SJSA1 (cell line): Measurements from ENCODE around the gene TENM4. TPM values are rescaled to one million over a fixed set of nuclear protein-coding genes. Genes with fewer than 3 reads are reported as not detected.

Source experiments
- DNase-seq, 2 experiments: peaks; one replicate each; pipeline ENCODE4 v3.0.0-alpha.2; 2015 to 2020; ENCODE audit warnings: low spot score in 2 of 2, low read depth in 1 of 2
- H3K27ac ChIP-seq: fragments of 250-450 bp; sonication (Bioruptor Pico); 2 replicates; pipeline ENCODE4 v1.5.1; 2020; ENCODE audit warnings: mild to moderate bottlenecking, moderate library complexity
- H3K27me3 ChIP-seq: fragments of 250-450 bp; sonication (Bioruptor Pico); replicated peaks from 2 replicates; pipeline ENCODE4 v1.5.1; 2020; ENCODE audit warnings: mild to moderate bottlenecking, moderate library complexity
- H3K36me3 ChIP-seq: fragments of 250-450 bp; sonication (Bioruptor Pico); 2 replicates; pipeline ENCODE4 v1.5.1; 2020; ENCODE audit warnings: mild to moderate bottlenecking
- H3K4me1 ChIP-seq: fragments of 250-450 bp; sonication (Bioruptor Pico); replicated peaks from 2 replicates; pipeline ENCODE4 v1.6.1; 2021; ENCODE audit warnings: mild to moderate bottlenecking
- H3K4me3 ChIP-seq: fragments of 250-450 bp; sonication (Bioruptor Pico); 2 replicates; pipeline ENCODE4 v1.5.1; 2020; ENCODE audit warnings: mild to moderate bottlenecking
- H3K9me3 ChIP-seq: fragments of 250-450 bp; sonication (Bioruptor Pico); replicated peaks from 2 replicates; pipeline ENCODE4 v1.5.1; 2020; ENCODE audit warnings: mild to moderate bottlenecking
- total RNA-seq: library from RNA; depleted of rRNA; stranded (reverse); fragments of >200 nt; shearing (Covaris generic); gene quantifications from 2 replicates; pipeline ENCODE4 v1.2.3, GENCODE V29; 2014

The TENM4 gene
- total RNA-seq, 1 experiment from 2014 or later = not detected

DNA sequence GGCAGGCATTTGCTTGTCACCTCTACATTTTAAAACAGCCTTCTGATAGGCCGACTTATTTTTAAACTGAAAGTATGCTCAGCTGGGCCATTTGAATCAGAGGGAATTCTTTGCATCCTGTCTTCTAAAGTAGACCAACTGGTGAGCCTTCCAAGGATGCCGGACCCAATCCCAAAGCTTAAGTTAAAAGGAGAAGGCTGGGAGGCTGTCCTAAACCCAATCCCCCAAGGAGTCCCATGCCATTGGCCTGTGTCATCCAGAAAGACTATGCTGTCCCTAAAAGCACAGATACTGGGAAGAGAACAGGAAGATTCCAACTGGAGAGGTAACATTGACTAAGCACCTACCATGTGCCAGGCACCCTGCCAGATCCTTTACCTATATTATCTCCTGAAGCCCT lies 18.0 kb downstream of the TENM4 start:
- Histone ChIP-seq H3K27me3 (no peaks in the 10 kb centered on the region), H3K36me3 (no peaks in the 10 kb centered on the region), H3K9me3 (no peaks in the 10 kb centered on the region), H3K27ac (no peak overlapping the region), H3K4me1 (no peaks in the 10 kb centered on the region; the same call in 1 of the 2 replicates), H3K4me3 (no peak overlapping the region)
- DNase-seq = no peak

DNA sequence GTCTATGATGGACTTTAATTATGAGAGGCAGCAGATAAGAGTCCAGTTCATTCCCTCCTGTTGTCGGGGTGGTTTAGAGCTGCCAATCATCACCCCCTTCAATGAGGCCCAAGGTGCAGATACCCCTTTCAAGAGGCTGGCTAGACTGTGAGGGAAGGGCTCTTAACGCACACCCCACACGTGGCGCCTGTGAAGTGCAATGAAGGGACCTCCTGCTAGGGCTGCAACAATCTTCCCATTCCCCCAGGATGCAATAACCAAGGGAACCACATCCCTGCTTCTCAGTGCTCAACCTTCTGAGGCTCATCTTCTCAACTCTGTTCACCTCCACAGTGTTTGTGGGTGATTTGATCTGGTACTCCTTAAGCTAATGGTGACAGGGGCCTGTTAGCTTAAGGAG lies 19.0 kb downstream of the TENM4 start:
- H3K4me1 ChIP-seq = no peaks in the 10 kb centered on the region; the same call in 1 of the 2 replicates
- no peak for DNase-seq
- no peak overlapping the region for H3K27ac ChIP-seq
- H3K27me3 ChIP-seq = no peaks in the 10 kb centered on the region
- no peaks in the 10 kb centered on the region for H3K9me3 ChIP-seq
- H3K36me3 ChIP-seq = no peaks in the 10 kb centered on the region
- H3K4me3 ChIP-seq = no peak overlapping the region

DNA sequence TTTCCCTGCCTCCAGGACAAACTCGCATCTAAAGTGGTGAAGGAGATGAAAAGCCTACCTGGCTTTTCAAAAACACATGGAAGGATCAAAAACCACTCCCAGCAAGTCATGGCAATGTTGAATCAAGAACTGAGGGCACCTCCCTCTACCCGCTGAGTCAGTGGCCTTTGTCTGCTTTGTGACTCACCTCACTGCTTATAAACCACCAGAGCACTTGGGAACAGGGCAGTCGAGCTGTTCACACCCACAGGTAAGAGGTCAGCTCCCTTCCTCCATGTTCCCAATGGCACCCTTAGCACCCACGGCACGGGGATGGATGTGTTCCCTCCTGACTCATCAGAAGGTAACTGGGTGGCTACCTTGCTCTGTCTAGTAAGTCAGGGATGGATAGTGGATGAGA lies 21.7 kb downstream of the TENM4 start:
- no peak overlapping the region for H3K4me3 ChIP-seq
- peaks cover 6% of the 10 kb centered on the region; the same call in 1 of the 2 replicates for H3K4me1 ChIP-seq
- no peaks in the 10 kb centered on the region for H3K9me3 ChIP-seq
- no peak overlapping the region for H3K27ac ChIP-seq
- H3K36me3 ChIP-seq = no peaks in the 10 kb centered on the region
- no peaks in the 10 kb centered on the region for H3K27me3 ChIP-seq
- DNase-seq = no peak

GRCh38 chr11:79418241-79418640 lies 22.6 kb downstream of the TENM4 start:
- DNase-seq = no peak
- Histone ChIP-seq H3K4me3 (no peak overlapping the region), H3K27ac (no peak overlapping the region), H3K4me1 (peaks cover 6% of the 10 kb centered on the region; the same call in 1 of the 2 replicates), H3K27me3 (no peaks in the 10 kb centered on the region), H3K9me3 (no peaks in the 10 kb centered on the region), H3K36me3 (no peaks in the 10 kb centered on the region)

- Histone ChIP-seq H3K27me3 (no peaks in the 10 kb centered on the region), H3K4me3 (no peak overlapping the region), H3K27ac (no peak overlapping the region), H3K9me3 (no peaks in the 10 kb centered on the region), H3K36me3 (no peaks in the 10 kb centered on the region), H3K4me1 (peaks cover 6% of the 10 kb centered on the region; the same call in 1 of the 2 replicates)
- no peak for DNase-seq
Observed at GRCh38 chr11:79417069-79417920, 23.5 kb downstream of the TENM4 start.

DNA sequence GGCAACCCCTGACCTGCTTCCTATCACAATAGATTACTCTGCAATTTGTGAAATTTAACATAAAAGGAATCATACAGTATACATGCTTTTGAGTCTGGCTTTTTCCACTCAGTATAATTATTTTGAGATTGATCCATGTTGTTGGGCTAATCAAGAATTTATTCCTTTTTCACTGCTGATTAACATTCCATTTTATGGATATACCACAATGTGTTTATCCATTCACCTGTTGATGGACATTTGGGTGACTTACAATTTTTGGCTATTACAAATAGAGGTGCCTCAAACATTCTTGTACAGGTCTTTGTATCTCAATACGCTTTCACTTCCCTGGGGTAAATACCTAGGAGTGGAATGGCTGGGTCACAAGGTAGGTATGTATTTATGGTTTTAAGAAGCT lies 24.9 kb downstream of the TENM4 start:
- Histone ChIP-seq H3K27me3 (no peaks in the 10 kb centered on the region), H3K9me3 (no peaks in the 10 kb centered on the region), H3K27ac (no peak overlapping the region), H3K4me1 (peaks cover 6% of the 10 kb centered on the region; the same call in 1 of the 2 replicates), H3K36me3 (no peaks in the 10 kb centered on the region), H3K4me3 (no peak overlapping the region)
- DNase-seq = no peak

GRCh38 chr11:79415411-79415810 lies 25.4 kb downstream of the TENM4 start:
- no peaks in the 10 kb centered on the region for H3K36me3 ChIP-seq
- no peaks in the 10 kb centered on the region for H3K27me3 ChIP-seq
- H3K9me3 ChIP-seq = no peaks in the 10 kb centered on the region
- peaks cover 6% of the 10 kb centered on the region; the same call in 1 of the 2 replicates for H3K4me1 ChIP-seq
- H3K27ac ChIP-seq = no peak overlapping the region
- H3K4me3 ChIP-seq = no peak overlapping the region
- no peak for DNase-seq

DNA sequence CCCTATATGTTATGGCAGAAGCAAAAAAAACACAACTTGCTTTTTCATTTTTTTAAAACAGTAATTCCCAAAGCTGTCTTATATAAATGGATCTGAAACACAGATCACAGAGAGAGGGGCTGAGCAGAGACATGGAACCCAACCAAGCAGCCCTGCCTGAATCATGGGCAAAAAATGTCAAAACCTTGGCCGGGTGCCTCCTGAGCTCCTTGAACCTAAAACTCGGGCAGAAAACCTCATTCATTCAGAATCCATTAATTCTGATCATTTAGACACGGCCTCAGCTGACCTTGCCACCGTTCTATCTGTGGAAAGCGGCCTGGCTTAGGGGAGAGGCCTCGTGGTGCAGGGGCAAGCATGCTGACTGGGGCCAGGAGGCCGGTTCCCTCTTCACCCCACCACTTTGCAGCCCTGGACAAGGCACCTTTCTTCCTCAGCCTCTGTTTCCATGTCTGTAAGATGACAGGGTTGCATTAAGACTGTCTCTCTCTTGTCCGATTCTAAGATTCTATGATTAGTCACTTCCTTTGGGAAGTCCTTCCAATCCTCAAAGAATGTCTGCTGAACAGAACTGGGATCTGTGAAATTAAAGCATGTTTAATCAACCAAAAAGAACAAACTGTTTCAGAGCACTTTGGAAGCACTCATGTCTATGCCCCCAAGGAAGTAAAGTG lies 26.0 kb downstream of the TENM4 start:
- H3K27me3 ChIP-seq = no peaks in the 10 kb centered on the region
- DNase-seq = no peak
- no peaks in the 10 kb centered on the region for H3K9me3 ChIP-seq
- H3K4me1 ChIP-seq = peaks cover 6% of the 10 kb centered on the region; the same call in 1 of the 2 replicates
- H3K36me3 ChIP-seq = no peaks in the 10 kb centered on the region
- no peak overlapping the region for H3K4me3 ChIP-seq
- no peak overlapping the region for H3K27ac ChIP-seq

DNA sequence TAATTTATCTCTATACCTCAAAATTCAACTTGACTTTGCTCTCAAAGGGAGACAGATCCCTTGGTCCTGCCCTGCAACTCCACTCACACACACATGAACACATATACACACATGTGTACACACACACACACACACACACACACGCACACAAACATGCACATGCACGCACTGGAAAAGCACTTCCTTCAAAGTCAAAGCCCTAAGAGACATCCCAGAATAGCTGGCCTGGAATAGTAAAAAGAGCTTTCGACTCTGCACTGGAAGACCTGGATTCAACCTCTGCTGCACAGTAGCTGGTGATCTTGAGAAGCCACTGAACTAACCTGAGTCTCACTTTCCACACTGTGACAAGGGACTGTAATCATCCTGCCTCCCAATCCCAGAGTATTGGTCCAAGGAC lies 26.8 kb downstream of the TENM4 start:
- Histone ChIP-seq H3K4me1 (peaks cover 6% of the 10 kb centered on the region; the same call in 1 of the 2 replicates), H3K27ac (no peak overlapping the region), H3K36me3 (no peaks in the 10 kb centered on the region), H3K4me3 (no peak overlapping the region), H3K9me3 (no peaks in the 10 kb centered on the region), H3K27me3 (no peaks in the 10 kb centered on the region)
- no peak for DNase-seq

DNA sequence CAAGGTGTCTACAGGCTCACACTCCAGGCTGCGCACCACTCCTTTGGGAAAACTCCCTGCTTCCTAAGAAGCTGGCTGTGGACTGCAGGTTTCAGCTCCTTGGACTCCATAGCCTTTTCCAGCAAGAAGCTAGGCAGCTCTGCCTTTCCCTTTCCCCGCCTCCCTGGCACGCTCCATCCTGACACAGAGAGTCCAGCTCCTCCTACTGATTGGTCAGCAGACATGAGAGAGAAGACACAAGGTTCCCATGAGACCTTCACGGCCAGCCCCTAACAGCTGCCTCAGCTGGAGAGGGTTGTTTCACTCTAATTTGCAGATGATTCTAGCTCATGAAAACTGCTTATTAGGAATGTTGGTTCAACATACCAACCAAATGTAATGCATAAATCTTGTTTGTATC lies 27.6 kb downstream of the TENM4 start:
- no peak overlapping the region for H3K27ac ChIP-seq
- no peaks in the 10 kb centered on the region for H3K27me3 ChIP-seq
- peaks cover 6% of the 10 kb centered on the region; the same call in 1 of the 2 replicates for H3K4me1 ChIP-seq
- no peak for DNase-seq
- no peaks in the 10 kb centered on the region for H3K36me3 ChIP-seq
- no peak overlapping the region for H3K4me3 ChIP-seq
- H3K9me3 ChIP-seq = no peaks in the 10 kb centered on the region

DNA sequence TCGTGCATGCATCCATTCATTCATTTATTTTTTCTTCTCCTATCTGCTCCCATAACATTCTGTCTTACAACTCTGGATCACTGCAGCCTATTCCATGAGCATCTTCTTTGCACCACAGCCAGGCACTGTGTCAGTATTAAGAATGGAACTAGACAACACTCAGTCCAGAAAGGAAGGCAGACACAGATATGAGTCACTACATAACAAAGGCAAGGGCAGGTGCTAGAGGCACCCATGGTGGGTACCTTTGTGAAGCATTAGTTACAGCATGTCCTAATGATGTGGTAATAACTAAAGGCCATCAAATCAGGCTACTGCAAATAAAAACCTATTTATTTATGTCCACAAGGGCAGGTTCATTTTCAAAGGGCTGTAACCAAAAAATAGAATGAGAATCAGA lies 28.1 kb downstream of the TENM4 start:
- H3K36me3 ChIP-seq = no peaks in the 10 kb centered on the region
- H3K9me3 ChIP-seq = no peaks in the 10 kb centered on the region
- DNase-seq = no peak
- H3K4me3 ChIP-seq = no peak overlapping the region
- no peak overlapping the region for H3K27ac ChIP-seq
- peaks cover 6% of the 10 kb centered on the region; the same call in 1 of the 2 replicates for H3K4me1 ChIP-seq
- no peaks in the 10 kb centered on the region for H3K27me3 ChIP-seq

DNA sequence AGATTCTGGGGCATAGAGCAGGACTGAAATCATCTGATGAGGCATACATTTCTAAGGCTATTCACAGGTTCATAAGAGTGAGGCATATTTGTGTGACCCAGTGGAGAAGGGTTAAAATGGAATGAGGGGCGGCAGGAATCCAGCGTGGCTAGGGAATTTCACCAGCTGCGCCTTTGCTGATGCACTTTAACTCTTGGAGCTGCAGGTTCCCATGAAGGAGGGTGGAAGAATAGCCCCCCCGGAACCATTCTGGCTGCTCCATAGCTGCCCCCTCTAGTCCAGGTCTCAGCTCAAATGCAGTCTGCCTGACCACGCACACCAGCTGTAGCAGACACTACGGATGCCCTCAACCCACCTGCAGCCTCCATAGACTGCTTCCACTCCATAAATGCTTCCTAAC lies 31.5 kb downstream of the TENM4 start:
- no peak overlapping the region for H3K4me3 ChIP-seq
- no peak for DNase-seq
- no peaks in the 10 kb centered on the region for H3K36me3 ChIP-seq
- no peaks in the 10 kb centered on the region for H3K27me3 ChIP-seq
- H3K27ac ChIP-seq = no peak overlapping the region
- H3K4me1 ChIP-seq = no peaks in the 10 kb centered on the region
- no peaks in the 10 kb centered on the region for H3K9me3 ChIP-seq

DNA sequence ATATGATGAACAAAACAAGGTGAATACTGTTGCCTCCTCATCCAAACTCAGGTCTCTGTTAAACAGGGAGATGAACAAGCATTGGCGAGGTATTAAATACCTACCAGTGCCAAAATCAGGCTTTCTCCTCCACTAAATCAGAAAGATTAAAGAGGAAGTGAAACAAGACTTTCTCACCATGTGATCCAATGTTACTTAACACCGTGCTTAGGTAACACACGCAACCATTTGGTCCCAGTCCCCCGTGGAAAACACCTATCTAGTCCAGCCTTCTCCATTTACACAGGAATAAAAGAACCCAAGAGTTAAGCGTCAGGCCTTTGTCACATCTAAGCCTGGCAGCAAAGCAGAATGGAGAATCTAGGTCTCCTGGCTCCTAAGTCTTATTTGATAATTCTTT lies 34.5 kb downstream of the TENM4 start:
- Histone ChIP-seq H3K27me3 (no peaks in the 10 kb centered on the region), H3K4me3 (no peak overlapping the region), H3K4me1 (no peaks in the 10 kb centered on the region), H3K27ac (no peak overlapping the region), H3K9me3 (no peaks in the 10 kb centered on the region), H3K36me3 (no peaks in the 10 kb centered on the region)
- DNase-seq = no peak

GRCh38 chr11:79404806-79405205 lies 36.0 kb downstream of the TENM4 start:
- no peak overlapping the region for H3K27ac ChIP-seq
- H3K4me3 ChIP-seq = no peak overlapping the region
- H3K9me3 ChIP-seq = no peaks in the 10 kb centered on the region
- H3K4me1 ChIP-seq = no peaks in the 10 kb centered on the region
- H3K36me3 ChIP-seq = no peaks in the 10 kb centered on the region
- no peak for DNase-seq
- no peaks in the 10 kb centered on the region for H3K27me3 ChIP-seq
